ENCODE results near the gene PTPRE.
A peak's percentile ranks its signal among the peaks of the same experiment; 100 is the strongest.

PTPRE gene

GRCh38 chr10:127977357-127978009, 70.6 kb downstream of the PTPRE start:
- TF ChIP-seq ZNF565 (CRISPR knock-in tag; conservative IDR thresholded peaks at IDR 0.05; ENCODE audit: low read depth) (0 out of 2 replicates have a peak, but pooled peaks have one; percentile 60), SNAI2 (CRISPR knock-in tag; IDR thresholded peaks at IDR 0.05) (peak; percentile 87), TSHZ2 (CRISPR knock-in tag; IDR thresholded peaks at IDR 0.05) (no peak), TCF4 (CRISPR knock-in tag; IDR thresholded peaks at IDR 0.05; ENCODE audit: borderline replicate concordance) (peak; percentile 35; the same call in 1 of the 2 replicates), ZFP3 (CRISPR knock-in tag; IDR thresholded peaks at IDR 0.05) (peak; percentile 70; the same call in 1 of the 2 replicates), CSDC2 (CRISPR knock-in tag; IDR thresholded peaks at IDR 0.05) (0 out of 2 replicates have a peak, but pooled peaks have one; percentile 16), ISL1 (CRISPR knock-in tag; IDR thresholded peaks at IDR 0.05) (peak; percentile 31; the same call in 1 of the 2 replicates), PATZ1 (CRISPR knock-in tag; IDR thresholded peaks at IDR 0.05; ENCODE audit: borderline replicate concordance) (no peak), ZNF70 (CRISPR knock-in tag; IDR thresholded peaks at IDR 0.05) (no peak), ESRRG (CRISPR knock-in tag; IDR thresholded peaks at IDR 0.05) (no peak), BACH2 (CRISPR knock-in tag; IDR thresholded peaks at IDR 0.05; ENCODE audit: borderline replicate concordance) (no peak)
- peak; percentile 81 for ATAC-seq

- no peak for ATAC-seq
- TF ChIP-seq TSHZ2 (CRISPR knock-in tag; IDR thresholded peaks at IDR 0.05) (no peak), ZC3H10 (CRISPR knock-in tag; IDR thresholded peaks at IDR 0.05) (no peak), PPARA (CRISPR knock-in tag; IDR thresholded peaks at IDR 0.05; ENCODE audit: borderline replicate concordance) (no peak), OSR1 (CRISPR knock-in tag; IDR thresholded peaks at IDR 0.05) (no peak), PATZ1 (CRISPR knock-in tag; IDR thresholded peaks at IDR 0.05; ENCODE audit: borderline replicate concordance) (no peak)
Observed at GRCh38 chr10:127978481-127978880, 71.6 kb downstream of the PTPRE start.

- TF ChIP-seq POU6F1 (CRISPR knock-in tag; IDR thresholded peaks at IDR 0.05; ENCODE audit: borderline replicate concordance, low read depth) (no peak), PPARA (CRISPR knock-in tag; IDR thresholded peaks at IDR 0.05; ENCODE audit: borderline replicate concordance) (no peak), BACH2 (CRISPR knock-in tag; IDR thresholded peaks at IDR 0.05; ENCODE audit: borderline replicate concordance) (no peak), TOX (CRISPR knock-in tag; IDR thresholded peaks at IDR 0.05; ENCODE audit: borderline replicate concordance) (no peak), GLIS3 (CRISPR knock-in tag; IDR thresholded peaks at IDR 0.05) (no peak), CSDC2 (CRISPR knock-in tag; IDR thresholded peaks at IDR 0.05) (no peak), ZNF70 (CRISPR knock-in tag; IDR thresholded peaks at IDR 0.05) (no peak), CREB5 (CRISPR knock-in tag; IDR thresholded peaks at IDR 0.05; ENCODE audit: low read depth) (no peak), TSHZ2 (CRISPR knock-in tag; IDR thresholded peaks at IDR 0.05) (no peak), SNAI2 (CRISPR knock-in tag; IDR thresholded peaks at IDR 0.05) (no peak), TCF4 (CRISPR knock-in tag; IDR thresholded peaks at IDR 0.05; ENCODE audit: borderline replicate concordance) (no peak), ZNF565 (CRISPR knock-in tag; conservative IDR thresholded peaks at IDR 0.05; ENCODE audit: low read depth) (no peak)
- ATAC-seq = no peak
Observed at GRCh38 chr10:127979045-127979444, 72.1 kb downstream of the PTPRE start.

All from SK-N-SH treated with all-trans-retinoic acid at 6 μM for 48 hours (cell line).